Progenitor cell of endocrine pancreas (in vitro differentiated cells): Measurements from ENCODE around the gene RASA3. TPM values are rescaled to one million over a fixed set of nuclear protein-coding genes. Genes with fewer than 3 reads are reported as not detected.
"Not testable (repeated sequence)": the region's sequence is repeated elsewhere in the genome, so short reads cannot be mapped to it uniquely, and the experiment has no call there.

Experiments
- DNase-seq: peaks from one replicate; pipeline ENCODE4 v3.0.0; 2021; ENCODE audit warnings: low spot score; ENCODE audit not compliant: unreplicated experiment
- H3K27ac Mint-ChIP-seq: 2 replicates; pipeline ENCODE4 v1.8.0; 2021; ENCODE audit warnings: mild to moderate bottlenecking, moderate library complexity, mixed read lengths
- H3K27me3 Mint-ChIP-seq: 2 replicates; pipeline ENCODE4 v1.8.0; 2021; ENCODE audit warnings: mixed read lengths
- H3K36me3 Mint-ChIP-seq: 2 replicates; pipeline ENCODE4 v1.8.0; 2022; ENCODE audit warnings: mixed read lengths; ENCODE audit not compliant: insufficient read depth
- H3K4me1 Mint-ChIP-seq: 2 replicates; pipeline ENCODE4 v1.8.0; 2021; ENCODE audit warnings: low read depth, mixed read lengths
- H3K4me3 Mint-ChIP-seq: 2 replicates; pipeline ENCODE4 v1.8.0; 2021; ENCODE audit warnings: low read depth, mild to moderate bottlenecking, moderate library complexity, mixed read lengths
- H3K9me3 Mint-ChIP-seq: 2 replicates; pipeline ENCODE4 v1.8.0; 2021; ENCODE audit warnings: low read depth, mixed read lengths
- CTCF ChIP-seq: fragments of 200-600 bp; sonication (generic); IDR thresholded peaks from one replicate; pipeline ENCODE4 v1.5.0; 2021; ENCODE audit warnings: antibody characterized with exemption, mild to moderate bottlenecking; ENCODE audit not compliant: unreplicated experiment
- total RNA-seq: library from RNA; stranded (reverse); gene quantifications from 2 replicates; pipeline ENCODE4 v1.2.1, GENCODE V29; 2021

RASA3 gene
- total RNA-seq, 1 donor from 2014 or later = 6.3 TPM

GRCh38 chr13:114077099-114077932 lies 55.1 kb downstream of the RASA3 start:
- Mint-ChIP-seq H3K4me1 (peaks cover 4% of the 10 kb centered on the region), H3K27ac (peak overlapping the region; percentile 22), H3K27me3 (no peaks in the 10 kb centered on the region), H3K4me3 (no peak overlapping the region), H3K36me3 (peaks cover 2% of the 10 kb centered on the region), H3K9me3 (no peaks in the 10 kb centered on the region)
- TF ChIP-seq CTCF = no peak
- no peak for DNase-seq

DNA sequence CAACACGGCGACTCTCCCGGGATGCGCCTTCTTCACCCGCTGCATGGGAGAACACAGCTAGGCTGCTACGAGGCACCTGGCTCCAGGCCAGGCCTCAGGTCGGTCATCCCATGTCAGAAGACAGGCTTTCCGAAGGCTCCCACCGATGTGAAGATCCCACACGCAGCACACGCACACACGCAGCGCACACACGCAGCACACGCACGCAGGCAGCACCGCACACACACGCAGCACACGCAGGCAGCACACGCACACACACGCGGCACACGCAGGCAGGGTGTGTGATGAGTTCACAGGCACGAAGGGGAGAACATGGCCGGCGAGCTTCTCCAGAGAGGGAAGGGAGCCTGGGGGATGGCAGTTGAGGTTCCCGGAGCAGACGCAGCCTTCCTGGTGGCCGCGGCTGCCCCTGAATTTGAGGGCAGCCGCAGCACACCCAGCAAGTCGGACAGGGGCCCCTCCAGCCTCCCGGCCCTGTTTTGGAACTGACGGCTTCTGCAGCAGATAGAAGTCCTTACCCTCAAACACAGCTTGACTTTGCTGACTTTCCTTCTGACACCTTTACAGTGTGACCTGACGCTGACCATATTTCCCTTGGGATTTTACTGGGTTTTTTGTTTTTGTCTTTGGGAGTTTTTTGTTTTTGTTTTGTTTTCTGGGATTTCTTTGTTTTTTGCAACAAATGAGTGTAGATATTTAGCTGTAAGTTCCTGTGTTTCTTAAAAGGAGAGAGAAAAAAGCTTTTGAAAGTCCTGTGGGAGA lies 55.9 kb downstream of the RASA3 start:
- Mint-ChIP-seq H3K9me3 (no peaks in the 10 kb centered on the region), H3K27ac (peak overlapping the region; percentile 22), H3K36me3 (peaks cover 2% of the 10 kb centered on the region), H3K4me1 (peaks cover 2% of the 10 kb centered on the region), H3K27me3 (no peaks in the 10 kb centered on the region), H3K4me3 (no peak overlapping the region)
- TF ChIP-seq CTCF = no peak
- DNase-seq = no peak

DNA sequence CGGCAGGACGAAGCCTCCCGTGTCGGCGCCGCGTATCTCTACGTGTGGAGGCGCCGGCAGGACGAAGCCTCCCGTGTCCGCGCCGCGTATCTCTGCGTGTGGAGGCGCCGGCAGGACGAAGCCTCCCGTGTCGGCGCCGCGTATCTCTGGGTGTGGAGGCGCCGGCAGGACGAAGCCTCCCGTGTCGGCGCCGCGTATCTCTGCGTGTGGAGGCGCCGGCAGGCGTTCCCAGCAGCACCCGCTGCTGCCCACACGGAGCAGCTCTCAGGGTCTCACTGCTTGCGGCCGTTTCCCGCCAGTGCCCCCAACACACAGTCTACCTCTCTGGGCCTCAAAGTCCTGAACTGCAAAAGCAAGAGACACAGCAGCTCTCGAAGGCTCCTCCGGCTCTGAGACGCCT lies 56.6 kb downstream of the RASA3 start:
- H3K4me3 Mint-ChIP-seq, DNase-seq, H3K36me3 Mint-ChIP-seq, H3K9me3 Mint-ChIP-seq, H3K27ac Mint-ChIP-seq, H3K27me3 Mint-ChIP-seq, H3K4me1 Mint-ChIP-seq: not testable (repeated sequence)

DNA sequence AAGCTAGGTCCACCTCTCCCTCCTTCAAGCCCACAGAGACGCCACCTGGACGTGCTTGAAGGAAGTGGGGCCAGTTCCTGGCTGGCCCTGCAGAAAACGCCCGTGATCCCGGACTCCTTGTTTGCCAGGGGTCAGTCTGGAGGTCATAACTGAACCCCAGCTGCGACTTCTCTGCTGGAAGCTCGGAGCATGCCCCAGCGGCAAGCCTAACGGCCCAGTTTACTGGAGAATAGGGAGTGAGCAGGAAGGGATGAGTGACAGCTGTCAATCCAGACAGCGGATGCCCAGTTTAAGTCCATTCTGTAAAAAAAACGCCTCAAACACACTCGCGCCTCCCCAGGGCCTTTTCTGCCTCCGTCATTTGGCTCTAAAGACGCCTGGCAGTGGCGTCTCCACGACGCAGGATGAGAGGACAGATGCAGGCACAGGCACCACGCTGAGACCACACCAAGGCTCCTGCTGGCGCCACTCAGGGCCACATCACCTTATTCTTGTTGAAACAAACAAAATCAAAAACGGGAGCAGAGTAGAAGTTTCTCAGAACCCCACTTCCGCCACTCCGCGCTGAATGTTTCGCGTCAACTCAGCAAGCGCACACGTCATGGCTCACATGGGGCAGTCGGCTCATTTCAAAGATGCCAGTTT lies 57.6 kb downstream of the RASA3 start:
- Mint-ChIP-seq H3K27ac (no peak overlapping the region), H3K9me3 (peaks cover 4% of the 10 kb centered on the region), H3K27me3 (no peaks in the 10 kb centered on the region), H3K4me1 (peaks cover 2% of the 10 kb centered on the region), H3K36me3 (peaks cover 3% of the 10 kb centered on the region), H3K4me3 (no peak overlapping the region)
- TF ChIP-seq CTCF = no peak
- DNase-seq = no peak

DNA sequence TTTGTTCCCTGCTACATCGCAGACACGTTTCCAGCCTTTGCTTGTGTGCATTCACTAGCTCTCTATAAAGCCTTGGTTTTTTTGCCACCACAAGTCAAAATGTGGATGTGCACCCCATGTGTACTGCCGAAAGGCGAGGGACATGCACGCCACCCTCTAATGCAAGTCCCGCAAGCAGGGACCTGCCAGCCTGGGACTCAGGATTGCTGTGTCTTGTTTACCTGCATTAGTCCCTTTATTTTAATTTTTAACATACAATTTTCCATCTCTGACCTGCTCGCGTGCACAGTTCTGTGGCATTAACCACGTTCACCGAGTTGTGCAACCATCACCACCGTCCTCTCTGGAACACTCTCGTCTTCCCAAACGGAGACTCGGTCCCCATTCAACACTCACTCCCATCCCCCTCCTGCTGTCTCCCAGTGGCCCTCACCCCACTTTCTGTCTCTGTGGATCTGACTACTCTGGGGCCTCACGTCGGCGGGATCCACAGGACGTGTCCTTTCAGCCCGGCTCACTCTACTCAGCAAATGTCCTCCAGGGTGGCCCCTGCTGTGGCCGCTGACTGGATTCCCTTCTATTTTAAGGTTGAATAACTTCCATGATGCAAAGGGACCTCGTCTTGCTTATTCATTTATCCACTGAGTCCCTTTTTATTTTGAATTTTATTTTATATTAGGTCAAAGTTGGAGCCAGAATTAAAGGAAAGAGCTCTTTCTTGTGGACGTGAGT lies 58.4 kb downstream of the RASA3 start:
- DNase-seq = no peak
- H3K4me1 Mint-ChIP-seq = peaks cover 3% of the 10 kb centered on the region
- peaks cover 3% of the 10 kb centered on the region for H3K36me3 Mint-ChIP-seq
- H3K9me3 Mint-ChIP-seq = peaks cover 4% of the 10 kb centered on the region
- no peak overlapping the region for H3K4me3 Mint-ChIP-seq
- H3K27ac Mint-ChIP-seq = peak overlapping the region; percentile 17
- TF ChIP-seq CTCF = no peak
- no peaks in the 10 kb centered on the region for H3K27me3 Mint-ChIP-seq
